Transverse colon (tissue), 3 donors: ENCODE data around the gene SDK1.

Experiments used
- POLR2A ChIP-seq: fragments of 450-650 bp; IDR thresholded peaks from one replicate; pipeline ENCODE4 v1.6.1; 2016; ENCODE audit warnings: antibody characterized with exemption, mild to moderate bottlenecking, moderate library complexity
- TF ChIP-seq, protein P1 (sequence below), 5 experiments: fragments of 200-600 bp in 3 of 5; fragments of 450-650 bp in 2 of 5; sonication (generic) in 3 of 5; IDR thresholded peaks; 1 replicate in 2 of 5; 2 replicates in 3 of 5; pipeline ENCODE4 v1.5.1; 2016 to 2017; ENCODE audit warnings: antibody characterized with exemption in 5 of 5, inconsistent platforms in 3 of 5, mild to moderate bottlenecking in 2 of 5, moderate library complexity in 1 of 5

DNA sequence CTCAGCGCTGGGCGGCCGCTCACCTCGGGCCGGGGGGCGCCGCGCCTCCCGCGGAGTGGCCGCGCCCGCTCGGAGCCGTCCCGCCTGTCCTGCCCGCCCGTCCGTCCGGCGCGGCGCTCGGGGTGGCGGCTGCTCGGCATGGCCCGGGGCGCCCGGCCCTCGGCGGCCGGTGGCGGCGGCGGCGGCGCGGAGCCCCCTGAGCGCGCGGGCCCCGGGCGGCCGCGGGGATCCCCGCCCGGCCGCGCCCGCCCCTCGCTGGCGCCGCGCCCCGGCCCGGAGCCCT lies 338 bp downstream of the SDK1 start:
- TF ChIP-seq, protein P1, sequence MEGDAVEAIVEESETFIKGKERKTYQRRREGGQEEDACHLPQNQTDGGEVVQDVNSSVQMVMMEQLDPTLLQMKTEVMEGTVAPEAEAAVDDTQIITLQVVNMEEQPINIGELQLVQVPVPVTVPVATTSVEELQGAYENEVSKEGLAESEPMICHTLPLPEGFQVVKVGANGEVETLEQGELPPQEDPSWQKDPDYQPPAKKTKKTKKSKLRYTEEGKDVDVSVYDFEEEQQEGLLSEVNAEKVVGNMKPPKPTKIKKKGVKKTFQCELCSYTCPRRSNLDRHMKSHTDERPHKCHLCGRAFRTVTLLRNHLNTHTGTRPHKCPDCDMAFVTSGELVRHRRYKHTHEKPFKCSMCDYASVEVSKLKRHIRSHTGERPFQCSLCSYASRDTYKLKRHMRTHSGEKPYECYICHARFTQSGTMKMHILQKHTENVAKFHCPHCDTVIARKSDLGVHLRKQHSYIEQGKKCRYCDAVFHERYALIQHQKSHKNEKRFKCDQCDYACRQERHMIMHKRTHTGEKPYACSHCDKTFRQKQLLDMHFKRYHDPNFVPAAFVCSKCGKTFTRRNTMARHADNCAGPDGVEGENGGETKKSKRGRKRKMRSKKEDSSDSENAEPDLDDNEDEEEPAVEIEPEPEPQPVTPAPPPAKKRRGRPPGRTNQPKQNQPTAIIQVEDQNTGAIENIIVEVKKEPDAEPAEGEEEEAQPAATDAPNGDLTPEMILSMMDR (IDR thresholded peaks at IDR 0.05) = no peak
- TF ChIP-seq POLR2A = no peak
